GM12864 (cell line): ENCODE results near the gene FLNB.

Experiments
- DNase-seq: peaks from one replicate; pipeline ENCODE4 v3.0.0-alpha.2; 2011; ENCODE audit warnings: low read depth
- H3K4me3 ChIP-seq: 2 replicates; pipeline ENCODE4 v1.5.1; 2011; ENCODE audit warnings: mild to moderate bottlenecking, low read depth, low read length, control low read depth
- TF ChIP-seq, protein P1 (sequence below): IDR thresholded peaks from 2 replicates; pipeline ENCODE4 v1.5.1; 2011; ENCODE audit warnings: low read depth, mild to moderate bottlenecking, moderate library complexity, low read length, control low read depth, inconsistent platforms; ENCODE audit errors: missing control alignments

Gene FLNB

DNA sequence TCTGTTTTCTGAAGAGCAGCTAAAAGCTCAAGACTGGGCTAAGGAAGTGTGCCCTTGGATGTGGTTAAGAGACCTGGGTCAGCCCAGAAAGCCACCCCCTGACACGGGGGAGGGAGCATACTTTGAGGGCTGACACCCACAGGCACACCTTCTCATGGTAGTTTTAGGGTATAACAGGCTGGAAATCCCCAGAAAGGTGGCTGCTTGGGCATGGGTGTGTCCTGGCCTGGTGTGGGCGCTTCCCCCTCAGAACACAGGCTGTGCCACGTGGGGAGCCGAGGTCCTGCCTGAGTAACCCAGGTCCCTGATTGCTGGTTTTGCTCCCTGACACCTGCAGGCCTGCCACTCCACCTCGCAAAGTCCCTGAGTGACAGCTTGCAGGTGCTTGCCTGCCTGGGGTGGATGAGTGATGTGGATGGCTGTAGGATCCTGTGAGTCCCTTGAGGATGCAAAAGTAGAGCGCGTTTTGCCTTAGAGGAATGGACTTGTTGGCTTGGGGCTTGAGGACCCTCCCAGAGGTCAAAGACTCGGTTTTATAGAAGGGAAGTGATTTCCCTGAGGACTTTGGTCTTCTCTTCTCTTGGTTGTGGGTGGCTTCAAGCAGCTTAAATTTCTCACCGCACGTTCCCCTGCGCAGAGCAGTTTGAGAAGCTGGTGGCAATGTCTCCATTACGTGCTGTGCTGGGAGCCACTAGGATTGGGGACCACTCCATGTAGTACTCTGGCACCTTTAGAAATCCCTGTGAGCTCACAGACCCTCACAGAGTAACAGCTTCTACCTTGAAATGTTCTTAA is 108.1 kb downstream of the FLNB start:
- H3K4me3 ChIP-seq = no peak overlapping the region
- TF ChIP-seq, protein P1, sequence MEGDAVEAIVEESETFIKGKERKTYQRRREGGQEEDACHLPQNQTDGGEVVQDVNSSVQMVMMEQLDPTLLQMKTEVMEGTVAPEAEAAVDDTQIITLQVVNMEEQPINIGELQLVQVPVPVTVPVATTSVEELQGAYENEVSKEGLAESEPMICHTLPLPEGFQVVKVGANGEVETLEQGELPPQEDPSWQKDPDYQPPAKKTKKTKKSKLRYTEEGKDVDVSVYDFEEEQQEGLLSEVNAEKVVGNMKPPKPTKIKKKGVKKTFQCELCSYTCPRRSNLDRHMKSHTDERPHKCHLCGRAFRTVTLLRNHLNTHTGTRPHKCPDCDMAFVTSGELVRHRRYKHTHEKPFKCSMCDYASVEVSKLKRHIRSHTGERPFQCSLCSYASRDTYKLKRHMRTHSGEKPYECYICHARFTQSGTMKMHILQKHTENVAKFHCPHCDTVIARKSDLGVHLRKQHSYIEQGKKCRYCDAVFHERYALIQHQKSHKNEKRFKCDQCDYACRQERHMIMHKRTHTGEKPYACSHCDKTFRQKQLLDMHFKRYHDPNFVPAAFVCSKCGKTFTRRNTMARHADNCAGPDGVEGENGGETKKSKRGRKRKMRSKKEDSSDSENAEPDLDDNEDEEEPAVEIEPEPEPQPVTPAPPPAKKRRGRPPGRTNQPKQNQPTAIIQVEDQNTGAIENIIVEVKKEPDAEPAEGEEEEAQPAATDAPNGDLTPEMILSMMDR = no peak
- DNase-seq = peak; percentile 52

DNA sequence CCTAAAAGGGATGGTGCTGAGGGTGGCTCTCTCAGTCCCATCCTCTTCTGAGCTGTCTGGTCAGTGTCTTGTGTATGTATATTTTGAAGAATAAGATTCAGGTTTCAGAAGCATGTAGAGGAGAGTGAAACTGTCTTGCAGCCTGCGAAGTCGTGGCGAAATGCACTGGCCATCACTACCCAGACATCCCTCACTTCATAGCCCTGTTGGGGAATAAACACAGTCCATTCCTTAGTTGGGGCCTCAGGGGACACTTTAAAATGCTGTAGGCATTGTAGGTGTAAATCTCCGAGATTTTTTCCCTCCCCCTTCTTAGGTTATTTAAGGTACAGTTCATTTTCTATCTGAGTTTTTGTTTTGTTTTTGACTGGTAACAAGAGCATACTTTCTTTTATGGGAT is 108.8 kb downstream of the FLNB start:
- TF ChIP-seq, protein P1 = no peak
- no peak overlapping the region for H3K4me3 ChIP-seq
- no peak for DNase-seq

DNA sequence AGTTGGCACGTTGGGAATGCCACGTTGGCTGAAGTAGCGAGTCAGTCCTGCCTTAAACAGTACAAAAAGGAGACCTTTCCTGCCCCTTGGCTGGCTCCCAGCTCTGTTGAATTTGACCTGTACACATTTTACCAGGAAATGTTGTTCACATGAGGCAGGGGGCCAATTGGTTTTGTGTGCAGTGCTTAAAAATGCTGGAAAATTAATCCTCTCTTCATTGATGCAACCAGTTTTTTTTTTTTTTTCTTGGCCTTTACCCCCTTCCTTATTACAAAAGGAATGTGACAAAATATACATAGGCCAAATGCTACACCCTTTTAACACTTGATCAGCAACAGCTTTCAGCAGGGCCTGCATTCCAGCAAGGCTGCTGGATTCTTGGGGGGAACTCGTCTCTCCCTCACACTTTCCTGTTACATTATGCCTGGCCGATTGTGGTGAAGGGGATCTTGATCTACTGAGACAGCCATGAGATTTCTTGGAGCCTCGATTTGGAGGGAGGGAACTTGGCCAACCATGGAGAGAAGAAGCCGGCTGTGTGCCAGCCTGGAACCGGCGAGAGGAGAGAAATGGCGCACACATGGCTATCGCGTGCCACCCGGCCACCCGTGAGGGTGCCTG is 109.4 kb downstream of the FLNB start:
- DNase-seq = no peak

DNA sequence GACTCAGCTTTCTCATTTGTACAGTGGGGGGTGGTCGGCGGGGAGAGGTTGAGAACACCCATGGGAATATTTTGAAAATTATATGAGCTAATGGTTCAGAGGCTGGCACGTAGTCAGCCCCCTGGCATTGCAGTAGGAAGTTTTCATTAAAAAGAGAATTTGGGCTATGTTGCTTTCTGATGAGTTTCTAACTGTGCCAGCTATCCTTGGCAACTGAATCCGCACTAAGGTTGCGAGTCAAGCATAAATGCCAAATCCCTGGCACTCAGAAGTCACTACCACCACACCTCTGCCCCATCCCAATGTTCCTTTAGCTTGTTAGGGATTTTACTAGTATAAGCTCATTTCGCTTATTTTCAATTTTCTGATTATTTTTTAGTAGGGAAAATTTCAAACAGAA is 111.0 kb downstream of the FLNB start:
- no peak overlapping the region for H3K4me3 ChIP-seq
- no peak for DNase-seq
- TF ChIP-seq, protein P1 = no peak

More for the DNA sequence above, 109.4 kb downstream of the FLNB start:
- TF ChIP-seq, protein P1 = no peak
- H3K4me3 ChIP-seq = no peak overlapping the region

DNA sequence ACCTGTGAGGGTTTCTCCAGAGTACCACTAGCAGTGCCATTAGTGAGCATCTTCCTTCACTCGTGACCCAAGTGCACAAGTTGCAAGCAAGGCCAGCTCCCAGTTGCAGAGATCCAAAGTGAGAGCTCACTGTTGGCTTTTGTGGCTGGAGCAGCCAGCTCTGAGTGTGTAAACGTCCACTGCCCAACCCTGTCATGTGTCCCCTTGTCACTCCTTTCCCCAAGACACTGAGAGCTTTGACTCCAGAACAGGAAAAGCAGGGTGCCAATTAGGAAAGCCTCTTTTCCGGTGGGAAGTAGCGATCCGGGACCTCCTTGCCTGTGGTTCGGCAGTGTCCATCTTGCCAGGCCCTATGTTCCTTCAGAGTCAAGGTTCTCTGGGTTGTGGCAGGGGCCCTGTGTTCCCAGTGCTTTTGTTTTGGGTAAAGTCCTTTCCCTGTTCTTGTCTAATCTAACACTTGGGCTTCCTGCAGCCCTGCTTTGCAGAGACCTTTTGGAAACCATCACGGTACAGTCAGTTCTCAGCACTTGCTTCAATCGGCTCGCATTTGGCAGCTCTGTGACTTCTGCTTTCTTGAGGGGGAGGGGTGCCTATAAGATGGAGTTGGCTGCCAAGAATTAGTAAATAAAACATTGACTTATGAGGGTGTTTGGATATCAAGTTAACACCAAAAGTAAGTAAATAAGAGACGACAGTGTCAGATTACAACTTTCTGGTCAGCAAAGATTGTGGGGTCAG is 112.0 kb downstream of the FLNB start:
- DNase-seq = no peak

DNA sequence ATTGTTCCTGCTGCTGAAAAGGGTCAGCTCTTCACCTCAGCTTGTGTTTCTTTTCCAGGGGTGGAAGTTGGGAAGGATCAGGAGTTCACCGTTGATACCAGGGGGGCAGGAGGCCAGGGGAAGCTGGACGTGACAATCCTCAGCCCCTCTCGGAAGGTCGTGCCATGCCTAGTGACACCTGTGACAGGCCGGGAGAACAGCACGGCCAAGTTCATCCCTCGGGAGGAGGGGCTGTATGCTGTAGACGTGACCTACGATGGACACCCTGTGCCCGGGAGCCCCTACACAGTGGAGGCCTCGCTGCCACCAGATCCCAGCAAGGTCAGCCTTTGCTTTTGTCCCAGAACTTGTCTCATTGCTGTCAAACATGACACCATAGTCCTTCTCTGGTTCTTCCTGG is 113.0 kb downstream of the FLNB start:
- no peak overlapping the region for H3K4me3 ChIP-seq
- TF ChIP-seq, protein P1 = no peak
- DNase-seq = no peak

More for the DNA sequence above, 112.0 kb downstream of the FLNB start:
- TF ChIP-seq, protein P1 = no peak
- no peak overlapping the region for H3K4me3 ChIP-seq
